Brain microvascular endothelial cell (primary cell): Measurements from ENCODE around the gene RUNX1.

Experiments used
- DNase-seq: peaks from one replicate; pipeline ENCODE4 v3.0.0-alpha.2; 2020
- H3K27ac ChIP-seq: fragments of 250-450 bp; sonication (Bioruptor Pico); 2 replicates; pipeline ENCODE4 v1.5.1; 2020; ENCODE audit warnings: mild to moderate bottlenecking, moderate library complexity
- H3K27me3 ChIP-seq: fragments of 250-450 bp; sonication (Bioruptor Pico); replicated peaks from 2 replicates; pipeline ENCODE4 v1.5.1; 2020; ENCODE audit warnings: mild to moderate bottlenecking
- H3K36me3 ChIP-seq: fragments of 250-450 bp; sonication (Bioruptor Pico); replicated peaks from 2 replicates; pipeline ENCODE4 v1.5.1; 2020; ENCODE audit warnings: mild to moderate bottlenecking
- H3K4me3 ChIP-seq: 2 replicates; pipeline ENCODE4 v1.5.1; 2011; ENCODE audit warnings: low read depth, mild to moderate bottlenecking, control low read depth, low read length, moderate library complexity
- in situ Hi-C: cut with HindIII; loops from 2 replicates; pipeline ENCODE4 v1.10.0; 2017; ENCODE audit warnings: low sequenced_read_pairs, low pct_ligation_motif_present
- TF ChIP-seq, protein P1 (sequence below): IDR thresholded peaks from 2 replicates; pipeline ENCODE4 v1.5.1; 2011; ENCODE audit warnings: low read depth, mild to moderate bottlenecking, moderate library complexity, low read length, control low read depth, inconsistent platforms; ENCODE audit errors: missing control alignments

Gene RUNX1

DNA sequence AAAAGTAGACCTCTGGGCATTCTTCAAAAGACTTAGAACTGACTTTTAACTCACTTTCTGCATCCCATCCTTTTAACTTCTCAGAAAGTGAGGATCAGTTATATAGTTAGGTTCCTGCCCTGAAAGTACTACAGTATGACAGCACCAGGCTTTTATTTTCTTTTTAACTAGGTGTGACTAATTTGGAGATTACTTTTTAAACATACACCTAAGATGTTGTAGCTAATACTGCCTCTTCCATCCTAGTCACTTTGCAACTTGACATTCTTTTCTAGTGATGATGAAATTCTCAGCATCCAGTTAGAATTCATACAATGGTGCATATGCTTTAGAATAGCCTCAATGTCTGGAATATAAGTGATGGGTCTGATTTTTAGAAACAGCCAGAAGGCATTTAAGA is 24.6 kb downstream of the RUNX1 start:
- Histone ChIP-seq H3K4me3 (no peak overlapping the region), H3K36me3 (no peaks in the 10 kb centered on the region), H3K27ac (no peak overlapping the region), H3K27me3 (no peaks in the 10 kb centered on the region)
- TF ChIP-seq, protein P1, sequence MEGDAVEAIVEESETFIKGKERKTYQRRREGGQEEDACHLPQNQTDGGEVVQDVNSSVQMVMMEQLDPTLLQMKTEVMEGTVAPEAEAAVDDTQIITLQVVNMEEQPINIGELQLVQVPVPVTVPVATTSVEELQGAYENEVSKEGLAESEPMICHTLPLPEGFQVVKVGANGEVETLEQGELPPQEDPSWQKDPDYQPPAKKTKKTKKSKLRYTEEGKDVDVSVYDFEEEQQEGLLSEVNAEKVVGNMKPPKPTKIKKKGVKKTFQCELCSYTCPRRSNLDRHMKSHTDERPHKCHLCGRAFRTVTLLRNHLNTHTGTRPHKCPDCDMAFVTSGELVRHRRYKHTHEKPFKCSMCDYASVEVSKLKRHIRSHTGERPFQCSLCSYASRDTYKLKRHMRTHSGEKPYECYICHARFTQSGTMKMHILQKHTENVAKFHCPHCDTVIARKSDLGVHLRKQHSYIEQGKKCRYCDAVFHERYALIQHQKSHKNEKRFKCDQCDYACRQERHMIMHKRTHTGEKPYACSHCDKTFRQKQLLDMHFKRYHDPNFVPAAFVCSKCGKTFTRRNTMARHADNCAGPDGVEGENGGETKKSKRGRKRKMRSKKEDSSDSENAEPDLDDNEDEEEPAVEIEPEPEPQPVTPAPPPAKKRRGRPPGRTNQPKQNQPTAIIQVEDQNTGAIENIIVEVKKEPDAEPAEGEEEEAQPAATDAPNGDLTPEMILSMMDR, result no peak
- in situ Hi-C loops, result no loop called here
- DNase-seq, result no peak

DNA sequence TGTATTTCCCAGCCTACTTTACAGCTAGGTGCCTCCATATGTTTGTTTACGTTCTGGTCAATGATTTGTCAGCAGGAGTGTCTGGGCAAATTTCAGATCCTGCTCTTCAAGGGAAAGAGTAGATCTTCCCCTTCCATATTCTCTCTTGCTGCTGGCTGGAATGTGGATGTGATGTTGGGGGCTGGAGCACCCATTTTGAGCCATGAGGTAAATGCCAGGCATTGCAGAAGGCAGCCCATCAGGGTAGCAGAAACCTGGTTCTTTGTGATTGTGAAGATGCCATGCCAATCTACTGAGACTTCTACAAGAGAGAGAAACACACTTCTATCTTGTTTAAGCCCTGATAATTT is 25.1 kb downstream of the RUNX1 start:
- in situ Hi-C loops, result no loop called here
- no peak for DNase-seq
- Histone ChIP-seq H3K4me3 (no peak overlapping the region), H3K27ac (no peak overlapping the region), H3K36me3 (no peaks in the 10 kb centered on the region), H3K27me3 (no peaks in the 10 kb centered on the region)
- TF ChIP-seq, protein P1, result no peak

DNA sequence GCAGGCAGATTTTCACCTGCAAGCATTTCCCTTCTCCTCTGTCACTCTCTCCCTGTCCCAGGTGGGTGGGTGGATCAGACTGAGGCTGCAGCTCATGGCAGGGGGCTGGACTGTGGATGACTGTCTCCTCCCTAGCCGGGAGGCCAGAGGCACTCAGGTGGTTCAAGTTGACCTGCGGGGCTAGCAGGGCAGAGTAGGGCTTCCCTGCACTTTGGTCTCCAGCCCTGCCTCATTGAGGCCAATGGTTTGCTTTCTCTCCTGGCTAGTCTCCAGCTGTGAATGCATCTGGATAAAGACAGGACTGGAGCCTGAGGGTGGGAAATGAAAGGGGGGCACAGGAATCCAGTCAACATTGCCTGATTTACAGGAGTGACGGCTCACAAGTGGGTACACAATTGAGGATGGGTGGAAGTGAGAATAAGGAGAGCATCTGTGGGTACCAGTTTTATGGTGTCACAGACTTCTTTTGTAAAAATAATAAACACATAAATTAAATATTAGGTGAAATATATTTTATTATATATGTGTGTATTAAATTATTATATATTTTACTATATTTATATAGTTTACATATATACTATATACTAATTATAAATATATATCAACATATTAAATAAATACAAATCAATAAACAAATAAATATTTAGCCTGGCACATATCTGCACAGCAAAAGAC is 25.6 kb downstream of the RUNX1 start:
- DNase-seq, result no peak
- no peak overlapping the region for H3K4me3 ChIP-seq
- no peak overlapping the region for H3K27ac ChIP-seq
- TF ChIP-seq, protein P1, result no peak
- no peaks in the 10 kb centered on the region for H3K27me3 ChIP-seq
- in situ Hi-C loops, result no loop called here
- H3K36me3 ChIP-seq, result no peaks in the 10 kb centered on the region

DNA sequence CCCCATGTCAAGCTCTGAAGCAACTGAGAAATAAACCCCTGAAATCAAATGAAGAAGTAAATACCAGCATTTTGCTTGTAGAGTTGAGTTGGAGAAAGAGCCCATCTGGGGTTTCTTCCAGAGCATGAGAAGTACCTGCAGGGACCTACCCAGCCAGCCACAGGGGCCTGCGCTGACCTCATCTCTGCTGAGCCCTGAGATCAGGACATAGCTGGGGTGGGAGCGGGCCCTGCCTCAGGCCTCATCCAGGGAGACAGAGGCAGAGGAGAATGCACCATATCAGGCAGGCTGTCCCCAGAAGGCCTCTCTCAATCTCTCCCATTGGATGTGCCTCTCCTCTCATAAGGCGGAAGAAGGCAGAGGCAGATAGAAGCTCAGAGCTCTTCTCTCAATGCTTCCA is 27.6 kb downstream of the RUNX1 start:
- Histone ChIP-seq H3K4me3 (no peak overlapping the region), H3K27me3 (no peaks in the 10 kb centered on the region), H3K36me3 (no peaks in the 10 kb centered on the region), H3K27ac (no peak overlapping the region)
- TF ChIP-seq, protein P1, result no peak
- DNase-seq, result no peak
- in situ Hi-C loops, result no loop called here

DNA sequence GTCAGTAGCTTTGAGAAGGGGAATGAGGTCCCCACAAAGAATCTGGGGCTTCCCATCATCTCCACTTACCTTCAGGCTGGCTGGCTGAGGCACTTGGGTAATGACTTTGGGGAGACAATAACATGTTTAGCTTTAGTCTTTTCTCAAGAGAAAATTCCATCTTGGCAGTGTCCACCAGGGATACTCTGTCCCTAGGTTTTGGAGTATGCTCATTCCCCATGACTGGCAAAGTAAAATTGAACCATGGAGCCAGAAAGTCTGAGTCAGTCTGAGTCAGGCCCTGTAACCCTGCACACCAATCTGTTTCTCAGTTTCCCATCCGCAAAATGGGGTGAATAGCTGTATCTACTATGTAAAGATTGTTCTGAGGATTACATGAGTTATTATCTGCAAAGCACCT is 28.2 kb downstream of the RUNX1 start:
- TF ChIP-seq, protein P1, result no peak
- H3K27me3 ChIP-seq, result no peaks in the 10 kb centered on the region
- no peaks in the 10 kb centered on the region for H3K36me3 ChIP-seq
- no peak overlapping the region for H3K4me3 ChIP-seq
- no peak for DNase-seq
- H3K27ac ChIP-seq, result no peak overlapping the region
- in situ Hi-C loops, result no loop called here

DNA sequence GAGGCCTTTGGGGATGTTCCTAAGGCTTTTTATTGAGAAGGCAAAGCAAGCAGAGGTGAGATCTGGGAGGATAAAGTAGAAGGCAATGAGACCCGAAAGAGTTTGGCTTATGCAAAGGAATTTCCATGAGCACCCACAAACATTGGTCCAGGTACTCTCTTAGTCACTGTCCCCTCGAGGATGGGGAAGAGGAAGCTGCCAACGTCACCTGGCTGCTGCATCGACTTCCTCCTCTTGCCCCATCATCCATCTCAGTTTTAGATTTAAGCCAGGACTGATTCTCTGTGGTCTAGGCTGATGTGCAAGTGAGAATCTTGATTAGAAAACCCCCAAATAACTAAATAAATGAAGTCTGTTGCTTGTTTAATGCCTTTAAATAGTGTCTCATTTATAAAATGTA is 28.7 kb downstream of the RUNX1 start:
- in situ Hi-C loops, result no loop called here
- no peak for DNase-seq
- H3K36me3 ChIP-seq, result no peaks in the 10 kb centered on the region

More for the DNA sequence above, 28.7 kb downstream of the RUNX1 start:
- no peak overlapping the region for H3K27ac ChIP-seq
- TF ChIP-seq, protein P1, result no peak
- H3K4me3 ChIP-seq, result no peak overlapping the region
- no peaks in the 10 kb centered on the region for H3K27me3 ChIP-seq
